ENCODE data around the gene TMIGD2.

DNA sequence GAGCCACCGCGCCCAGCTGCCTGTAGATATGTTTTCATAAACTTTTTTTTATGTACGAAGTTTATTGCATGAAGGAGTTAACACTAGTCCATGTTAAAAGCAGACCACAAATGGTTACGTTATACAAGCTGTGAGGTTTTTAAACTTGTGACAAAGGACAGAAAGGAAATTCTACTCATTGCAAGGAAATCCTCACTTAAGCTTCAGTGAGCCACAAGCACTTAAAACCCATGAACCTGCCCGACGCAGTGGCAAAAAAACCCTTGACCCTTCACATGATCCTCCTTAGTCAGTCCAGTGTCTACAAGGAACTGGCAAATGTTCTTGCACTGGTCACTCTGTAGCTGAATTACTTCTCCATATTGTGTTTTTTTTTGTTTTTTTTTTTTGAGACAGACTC, 45.3 kb upstream of the TMIGD2 start:
- TF ChIP-seq, protein P1, sequence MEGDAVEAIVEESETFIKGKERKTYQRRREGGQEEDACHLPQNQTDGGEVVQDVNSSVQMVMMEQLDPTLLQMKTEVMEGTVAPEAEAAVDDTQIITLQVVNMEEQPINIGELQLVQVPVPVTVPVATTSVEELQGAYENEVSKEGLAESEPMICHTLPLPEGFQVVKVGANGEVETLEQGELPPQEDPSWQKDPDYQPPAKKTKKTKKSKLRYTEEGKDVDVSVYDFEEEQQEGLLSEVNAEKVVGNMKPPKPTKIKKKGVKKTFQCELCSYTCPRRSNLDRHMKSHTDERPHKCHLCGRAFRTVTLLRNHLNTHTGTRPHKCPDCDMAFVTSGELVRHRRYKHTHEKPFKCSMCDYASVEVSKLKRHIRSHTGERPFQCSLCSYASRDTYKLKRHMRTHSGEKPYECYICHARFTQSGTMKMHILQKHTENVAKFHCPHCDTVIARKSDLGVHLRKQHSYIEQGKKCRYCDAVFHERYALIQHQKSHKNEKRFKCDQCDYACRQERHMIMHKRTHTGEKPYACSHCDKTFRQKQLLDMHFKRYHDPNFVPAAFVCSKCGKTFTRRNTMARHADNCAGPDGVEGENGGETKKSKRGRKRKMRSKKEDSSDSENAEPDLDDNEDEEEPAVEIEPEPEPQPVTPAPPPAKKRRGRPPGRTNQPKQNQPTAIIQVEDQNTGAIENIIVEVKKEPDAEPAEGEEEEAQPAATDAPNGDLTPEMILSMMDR (IDR thresholded peaks at IDR 0.05; ENCODE audit: low read depth, low read length, missing input control), result no peak
- TF ChIP-seq YY1 (IDR thresholded peaks at IDR 0.05) (no peak), TAF1 (conservative IDR thresholded peaks at IDR 0.05) (no peak), HNF4A (conservative IDR thresholded peaks at IDR 0.05) (no peak), RAD21 (IDR thresholded peaks at IDR 0.05) (no peak)
